GM19455 (cell line): Measurements from ENCODE around the gene MRPL45.

Source experiments
- ATAC-seq: cut with Tn5 transposase; IDR thresholded peaks from one replicate; pipeline ENCODE4 v1.9.1; 2021; ENCODE audit not compliant: unreplicated experiment

MRPL45 gene

GRCh38 chr17:38324772-38325171 is 27.8 kb downstream of the MRPL45 start:
- ATAC-seq = no peak

GRCh38 chr17:38325221-38325851 is 28.4 kb downstream of the MRPL45 start:
- ATAC-seq = no peak

GRCh38 chr17:38326996-38327792 is 30.2 kb downstream of the MRPL45 start:
- ATAC-seq = no peak

DNA sequence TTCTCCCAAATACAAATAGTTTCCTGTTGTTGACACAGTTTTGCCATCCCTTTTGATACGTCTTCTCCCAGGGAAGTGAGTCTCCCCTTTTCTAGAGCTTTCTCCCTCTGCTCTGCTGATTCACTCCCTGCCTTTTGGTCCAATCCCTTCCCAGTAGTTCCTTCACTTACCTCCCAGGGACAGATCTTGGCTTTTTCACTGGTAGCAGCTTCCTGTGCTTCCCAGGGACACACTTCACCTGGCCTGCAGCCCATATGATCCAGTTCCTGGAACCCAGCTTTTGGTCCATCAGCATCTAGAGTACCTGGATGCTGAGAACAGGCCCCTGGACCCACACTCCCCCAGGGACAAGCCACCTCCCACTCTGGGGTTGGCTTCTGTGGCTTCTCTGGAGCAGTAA is 31.0 kb downstream of the MRPL45 start:
- ATAC-seq = no peak

- no peak for ATAC-seq
Observed at GRCh38 chr17:38328620-38329019, 31.7 kb downstream of the MRPL45 start.

- ATAC-seq = no peak
Observed at GRCh38 chr17:38329284-38329683, 32.3 kb downstream of the MRPL45 start.

GRCh38 chr17:38329808-38330730 is 33.1 kb downstream of the MRPL45 start:
- ATAC-seq = no peak

DNA sequence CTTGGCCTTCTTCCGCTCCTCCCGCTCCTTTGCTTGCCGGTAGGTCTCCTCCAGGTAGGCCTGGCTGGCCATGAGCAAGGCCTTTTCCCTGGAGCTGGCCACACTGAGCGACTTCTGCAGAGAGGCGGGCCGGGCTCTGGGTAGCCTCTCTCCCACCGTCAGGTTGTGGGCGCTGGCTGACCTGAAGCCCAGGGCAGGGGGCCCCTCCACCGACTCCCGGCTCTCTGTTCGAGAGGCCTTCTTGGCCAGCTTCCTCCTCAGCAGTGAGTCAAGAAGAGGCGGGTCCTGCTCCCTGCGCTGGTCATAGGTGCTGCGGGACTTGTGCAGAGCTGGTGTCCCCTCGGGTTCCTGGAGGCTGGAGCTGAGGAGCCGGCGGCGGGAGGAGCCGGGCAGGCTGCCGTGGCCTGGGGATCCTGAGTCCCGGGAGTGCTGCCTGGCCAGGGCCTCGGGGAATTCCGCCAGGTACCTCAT is 34.0 kb downstream of the MRPL45 start:
- no peak for ATAC-seq

DNA sequence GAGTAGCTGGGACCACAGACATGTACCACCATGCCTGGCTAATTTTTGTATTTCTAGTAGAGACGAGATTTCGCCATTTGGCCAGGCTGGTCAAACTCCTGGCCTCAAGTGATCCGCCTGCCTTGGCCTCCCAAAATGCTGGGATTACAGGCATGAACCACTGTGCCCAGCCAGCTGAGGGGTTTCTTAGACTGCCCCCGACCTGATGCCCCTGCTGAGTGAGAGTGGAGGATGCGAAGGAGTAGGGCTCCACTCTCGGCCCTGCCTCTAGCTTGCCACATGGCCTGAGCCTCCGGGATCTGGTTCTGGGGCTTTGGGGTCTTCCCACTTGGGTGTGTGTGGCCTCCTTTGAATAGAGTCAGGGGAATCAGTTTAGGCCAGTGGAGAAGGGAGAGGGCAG is 35.8 kb downstream of the MRPL45 start:
- ATAC-seq = no peak

DNA sequence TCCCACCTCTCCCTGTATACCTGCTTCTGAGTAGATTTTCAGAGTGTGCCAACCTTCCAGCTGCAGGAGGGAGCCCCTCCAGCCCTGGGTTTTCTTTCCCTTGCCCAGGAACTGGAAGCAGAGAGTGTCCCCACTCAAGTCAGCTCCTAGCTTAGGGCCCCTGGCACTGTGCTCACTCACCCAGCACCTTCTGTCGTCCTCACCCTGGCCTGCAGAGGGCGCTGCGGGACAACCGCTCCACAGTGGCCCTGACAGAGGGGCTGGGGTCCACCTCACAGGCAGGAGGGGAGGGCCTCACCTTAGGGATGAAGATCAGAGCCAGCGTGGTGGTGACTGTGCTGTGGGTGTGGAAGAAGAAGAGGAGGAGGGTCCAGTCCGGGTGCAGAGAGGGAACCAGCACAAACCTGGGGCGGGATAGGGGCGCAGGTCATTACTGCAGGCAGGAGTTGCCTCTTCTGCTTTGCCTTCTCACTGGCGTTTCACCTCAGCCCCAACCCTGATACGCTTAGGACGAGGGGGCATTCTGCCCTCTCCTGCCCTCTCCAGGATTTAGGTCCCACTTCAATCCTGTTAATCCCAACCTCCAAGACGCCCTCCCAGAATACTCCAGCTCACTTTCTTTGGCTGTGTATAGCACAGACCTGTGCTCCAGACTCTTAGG is 36.8 kb downstream of the MRPL45 start:
- no peak for ATAC-seq

DNA sequence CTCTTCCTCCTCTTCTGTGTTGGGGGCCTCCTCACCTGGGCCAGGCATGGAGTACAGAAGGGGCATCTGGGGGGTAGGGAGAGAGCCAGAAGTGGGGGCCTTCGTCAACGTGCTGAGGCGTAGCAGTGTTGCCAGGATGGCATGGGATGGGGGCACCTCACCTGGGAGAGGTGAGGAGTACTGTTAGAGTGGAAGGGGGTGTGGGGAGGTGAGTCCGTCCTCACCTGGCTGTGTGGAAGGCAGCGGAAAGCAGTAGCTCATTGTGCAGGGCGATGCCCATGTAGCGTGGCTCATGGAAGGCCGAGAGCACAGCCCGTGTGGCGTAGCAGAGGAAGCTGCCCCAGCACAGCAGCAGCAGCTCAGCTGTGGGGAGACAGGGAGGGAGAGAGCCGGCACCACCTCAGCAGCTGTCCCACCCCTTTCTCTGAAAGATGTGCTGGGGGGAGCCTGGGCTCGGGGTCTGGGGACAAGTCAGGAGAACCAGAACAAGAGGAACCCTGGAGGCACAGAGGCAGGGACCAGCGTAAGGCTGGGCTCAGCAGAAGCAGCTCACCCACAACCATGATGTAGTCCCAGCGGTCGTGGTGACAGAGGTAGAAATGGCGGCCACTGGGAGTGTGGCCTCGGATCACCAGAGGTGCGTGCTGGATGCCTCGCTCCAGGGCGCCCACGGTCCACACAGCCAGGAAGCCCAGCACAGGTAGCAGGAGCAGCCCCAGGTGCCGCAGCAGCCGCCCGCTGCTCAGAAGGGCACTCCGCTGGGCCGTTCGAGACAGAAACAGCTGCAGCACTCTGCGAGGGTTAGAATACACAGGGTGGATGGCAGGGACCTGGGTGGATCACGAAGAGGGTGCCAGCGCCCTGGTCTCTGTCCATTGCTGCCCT is 37.8 kb downstream of the MRPL45 start:
- ATAC-seq = no peak

- ATAC-seq = no peak
Observed at GRCh38 chr17:38336838-38337237, 39.9 kb downstream of the MRPL45 start.

DNA sequence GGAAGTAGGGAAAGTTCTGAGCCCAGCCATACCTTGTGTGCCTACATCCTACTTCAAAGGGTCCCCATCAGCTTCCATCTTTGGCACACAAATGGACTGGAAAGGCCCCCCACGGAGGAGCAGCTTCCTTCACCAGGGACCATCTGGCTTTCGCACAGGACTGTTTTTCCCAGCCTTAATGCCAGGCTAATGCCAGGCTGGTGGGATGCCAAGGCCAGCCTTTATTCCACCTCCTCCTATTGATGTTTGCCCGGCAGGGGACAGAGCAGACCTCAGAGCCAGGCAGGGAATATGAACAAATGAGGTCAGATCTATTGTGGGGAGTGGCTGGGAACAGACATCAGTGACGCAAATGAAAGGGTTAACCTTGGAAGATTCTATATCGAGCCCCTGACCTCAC is 41.1 kb downstream of the MRPL45 start:
- ATAC-seq = no peak

DNA sequence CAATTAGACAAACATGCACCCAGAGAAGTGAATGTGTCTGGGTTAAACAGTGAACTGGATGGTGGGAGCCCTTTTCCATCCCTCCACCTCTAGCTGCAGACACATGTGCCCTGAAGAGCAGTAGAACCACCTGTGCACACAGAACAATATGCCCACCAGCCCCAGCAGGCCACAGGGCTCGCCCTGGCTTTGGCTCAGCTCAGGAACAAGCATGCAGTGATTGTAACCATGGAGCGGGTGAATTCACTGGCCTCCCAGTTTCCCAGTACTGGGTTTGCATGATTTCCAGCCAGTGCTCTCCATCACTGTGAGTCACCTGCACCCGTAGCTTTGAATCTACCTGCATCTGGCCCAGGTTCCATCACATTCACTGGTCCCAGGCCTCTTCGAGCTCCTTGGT is 41.6 kb downstream of the MRPL45 start:
- no peak for ATAC-seq

GRCh38 chr17:38339891-38340290 is 42.9 kb downstream of the MRPL45 start:
- ATAC-seq = no peak

- ATAC-seq = no peak
Observed at GRCh38 chr17:38341035-38341721, 44.2 kb downstream of the MRPL45 start.

DNA sequence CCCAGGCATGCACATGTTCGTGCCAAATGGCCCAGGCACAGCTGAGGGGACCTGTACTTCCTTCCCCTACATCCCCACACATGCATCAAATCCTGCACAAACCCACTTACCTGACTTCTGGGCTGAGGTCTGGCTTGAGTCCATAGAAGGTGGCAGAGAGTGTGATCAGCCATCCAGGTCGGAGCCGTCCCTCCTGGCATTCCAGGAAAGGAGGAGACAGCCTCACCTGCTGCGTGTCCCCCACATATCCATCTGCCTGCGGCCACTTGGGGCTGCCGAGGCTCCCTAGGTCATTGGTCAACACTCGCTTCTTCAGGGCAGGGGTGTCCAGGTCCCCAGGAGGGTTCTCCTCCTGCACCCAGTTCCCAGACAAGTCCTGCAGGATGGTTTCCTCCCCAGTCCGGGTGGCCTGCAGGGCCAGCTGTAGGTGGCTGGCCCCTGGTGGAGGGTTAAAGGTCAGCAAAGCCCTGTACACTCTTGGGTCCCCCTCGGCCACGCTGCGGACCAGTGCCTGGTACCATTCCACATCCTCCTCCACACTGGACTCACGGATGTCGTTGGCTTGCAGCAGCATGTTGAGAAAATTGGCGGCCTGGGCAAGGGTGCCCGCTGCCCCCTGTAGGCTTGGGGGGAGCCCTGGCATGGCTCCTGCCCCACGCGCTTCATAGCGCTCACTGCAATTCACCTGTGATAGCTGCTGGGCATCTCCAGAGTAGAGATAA is 46.1 kb downstream of the MRPL45 start:
- no peak for ATAC-seq

DNA sequence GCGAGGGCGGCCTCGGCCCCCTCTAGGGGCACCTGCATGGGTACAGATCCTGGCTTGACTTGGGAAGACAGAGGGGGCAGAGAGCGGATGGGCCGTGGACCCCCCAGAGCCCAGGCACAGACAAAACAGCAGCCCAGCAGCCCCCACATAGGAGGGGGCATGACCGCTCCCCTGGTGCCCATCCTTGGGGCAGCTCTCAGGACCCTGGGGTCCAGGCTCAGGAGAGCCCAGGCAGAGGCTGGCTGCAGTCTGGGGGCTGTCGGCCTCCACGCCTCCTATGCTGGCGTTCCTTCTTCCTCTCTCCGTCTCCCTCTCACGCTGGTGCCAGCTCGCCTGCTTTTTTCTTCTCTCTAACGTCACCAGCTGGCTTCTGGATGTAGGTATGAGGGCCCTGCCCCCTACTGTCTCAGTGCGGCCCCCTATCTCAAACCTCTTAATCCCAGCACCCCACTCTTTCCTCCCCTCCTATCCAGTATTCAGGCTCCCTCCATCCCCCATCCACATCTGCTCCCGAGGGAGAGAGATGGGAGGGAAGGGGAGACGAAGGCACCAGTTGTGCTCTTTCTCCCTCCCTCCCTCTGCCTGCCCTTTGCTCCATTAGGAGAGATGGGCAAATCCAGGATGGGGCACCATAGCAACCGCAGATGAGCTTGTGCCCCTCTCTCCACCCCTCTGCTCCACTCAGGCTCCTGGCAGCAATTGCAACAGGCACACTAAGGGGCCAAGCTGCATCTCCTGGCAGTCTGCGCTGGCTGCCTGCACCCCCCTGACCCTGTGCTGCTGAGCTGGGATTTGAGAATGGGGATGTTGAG is 46.8 kb downstream of the MRPL45 start, which contains the start of gene GPR179:
Gene GPR179 (minus strand): TSS at position 349 of the 812 bp plus-strand sequence. CDS start 167 bp downstream, at position 182.
- ATAC-seq = no peak
